Fibroblast of skin of scalp (primary cell): ENCODE measurements around the gene TEX14.
"Not testable (repeated sequence)": the region's sequence is repeated elsewhere in the genome, so short reads cannot be mapped to it uniquely, and the experiment has no call there.

Source experiments
- DNase-seq: peaks from one replicate; pipeline ENCODE4 v3.0.0-alpha.2; 2013

Gene TEX14

DNA sequence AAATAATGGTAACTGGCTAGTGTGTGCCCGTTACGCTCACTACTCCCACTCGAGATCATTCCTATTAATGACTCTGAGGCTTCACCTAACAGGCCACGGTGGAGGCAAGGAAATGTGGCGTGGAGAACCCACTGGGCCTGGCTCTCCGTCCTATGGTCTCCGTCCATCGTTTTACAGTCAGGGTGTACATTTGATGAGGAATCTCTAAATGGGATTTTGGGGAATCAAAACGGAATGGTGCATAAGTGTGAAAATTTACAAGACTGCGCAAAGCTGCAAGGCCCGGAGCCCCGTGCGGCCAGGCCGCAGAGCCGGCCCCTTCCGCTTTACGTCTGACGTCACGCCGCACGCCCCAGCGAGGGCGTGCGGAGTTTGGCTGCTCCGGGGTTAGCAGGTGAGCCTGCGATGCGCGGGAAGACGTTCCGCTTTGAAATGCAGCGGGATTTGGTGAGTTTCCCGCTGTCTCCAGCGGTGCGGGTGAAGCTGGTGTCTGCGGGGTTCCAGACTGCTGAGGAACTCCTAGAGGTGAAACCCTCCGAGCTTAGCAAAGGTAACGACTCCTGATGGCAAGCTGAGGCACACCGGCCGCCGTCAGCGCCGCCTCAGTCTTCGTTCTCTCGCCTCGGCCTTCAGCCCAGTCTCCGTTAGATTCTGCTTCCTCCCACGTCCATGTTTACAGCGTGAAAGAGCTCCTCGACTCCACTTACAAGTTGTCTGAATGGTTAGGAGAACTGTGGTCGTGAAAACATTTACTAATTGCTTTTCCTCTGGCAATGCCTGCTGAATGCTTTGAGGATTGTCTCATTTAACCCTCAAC, 602 bp upstream of the TEX14 start, which contains the start of gene RAD51C:
RAD51C (plus strand) TSS at position 364 of the 817 bp plus-strand sequence; CDS start at position 406, 42 bp downstream.
- DNase-seq, result peak; percentile 84

DNA sequence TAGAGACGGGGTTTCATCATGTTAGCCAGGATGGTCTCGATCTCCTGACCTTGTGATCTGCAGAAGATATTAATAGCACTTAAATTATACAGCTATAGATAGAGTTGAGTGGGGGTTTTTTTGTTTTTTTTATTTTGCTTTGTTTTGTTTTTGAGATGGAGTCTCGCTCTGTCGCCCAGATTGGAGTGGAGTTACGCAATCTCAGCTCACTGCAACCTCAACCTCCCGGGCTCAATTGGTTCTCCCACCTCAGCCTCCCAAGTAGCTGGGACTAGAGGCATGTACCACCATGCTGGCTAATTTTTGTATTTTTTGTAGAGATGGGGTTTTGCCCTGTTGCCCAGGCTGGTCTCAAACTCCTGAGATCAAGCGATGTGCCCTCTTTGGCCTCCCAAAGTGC, 1.8 kb downstream of the TEX14 start:
- not testable (repeated sequence) for DNase-seq

DNA sequence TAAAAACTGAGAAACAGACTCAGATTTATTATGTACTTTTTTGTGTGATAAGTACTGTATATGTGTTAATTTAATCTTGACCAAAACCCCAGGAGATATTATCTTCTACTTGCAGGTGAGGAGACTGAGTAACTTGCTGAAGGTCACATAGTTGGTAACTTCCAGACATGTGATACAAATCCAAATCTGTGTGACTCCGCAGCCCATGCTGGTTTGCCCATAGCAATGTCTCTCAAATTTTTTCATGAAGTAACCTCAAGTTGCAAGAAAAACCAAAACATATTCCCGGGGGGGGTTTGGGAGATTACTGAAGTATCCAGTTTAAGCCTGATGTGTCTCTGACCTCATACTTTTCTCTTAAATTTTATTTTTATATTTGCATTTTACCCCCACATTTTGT, 3.3 kb downstream of the TEX14 start:
- DNase-seq, result no peak

DNA sequence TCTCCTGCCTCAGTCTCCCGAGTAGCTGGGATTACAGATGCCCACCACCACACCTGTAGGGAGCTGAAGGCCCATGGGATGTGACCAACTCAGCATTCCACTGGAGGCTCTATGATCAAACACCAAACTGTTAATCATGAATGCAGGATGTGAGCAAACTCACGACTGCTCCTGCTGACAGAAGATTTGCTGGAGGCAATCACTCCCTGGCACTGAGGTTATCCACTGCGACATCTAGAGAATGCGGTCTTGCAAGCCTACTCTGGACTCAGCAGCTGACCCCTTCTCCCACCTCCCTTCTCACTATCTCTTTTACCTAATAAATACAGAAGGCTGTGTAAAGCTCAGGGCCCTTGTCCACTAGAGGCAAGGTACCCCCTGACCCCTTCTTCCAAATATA, 4.9 kb downstream of the TEX14 start:
- DNase-seq, result no peak

DNA sequence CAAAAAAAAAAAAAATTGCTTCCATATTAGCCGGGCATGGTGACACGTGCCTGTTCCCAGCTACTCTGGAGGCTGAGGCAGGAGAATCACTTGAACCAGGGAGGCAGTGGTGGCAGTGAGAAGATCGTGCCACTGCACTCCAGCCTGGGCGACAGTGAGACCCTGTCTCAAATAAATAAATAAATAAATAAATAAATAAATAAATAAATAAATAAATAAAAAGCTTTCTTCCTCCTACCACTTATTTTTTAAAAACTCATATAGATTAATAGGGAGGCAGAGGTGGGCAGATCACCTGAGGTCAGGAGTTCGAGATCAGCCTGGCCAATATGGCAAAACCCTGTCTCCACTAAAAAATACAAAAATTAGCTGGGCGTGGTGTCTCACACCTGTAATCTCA, 7.4 kb downstream of the TEX14 start:
- not testable (repeated sequence) for DNase-seq

GRCh38 chr17:58684003-58684402, 7.8 kb downstream of the TEX14 start:
- no peak for DNase-seq

DNA sequence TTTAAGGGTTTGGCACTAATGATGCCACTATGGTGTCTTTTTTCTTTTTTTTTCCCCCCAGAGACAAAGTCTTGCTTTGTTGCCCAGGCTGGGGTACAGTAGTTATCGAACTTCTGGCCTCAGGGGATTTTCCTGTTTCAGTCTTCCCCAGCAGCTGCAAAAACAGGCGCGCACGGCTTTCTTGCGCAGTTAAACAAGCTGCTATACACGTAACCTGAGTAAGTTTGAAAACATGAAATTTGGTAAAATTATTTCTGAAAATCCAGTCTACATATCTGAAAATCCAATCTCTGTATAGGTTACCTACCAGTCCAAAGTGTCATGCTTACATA, 11.8 kb downstream of the TEX14 start:
- DNase-seq, result no peak

DNA sequence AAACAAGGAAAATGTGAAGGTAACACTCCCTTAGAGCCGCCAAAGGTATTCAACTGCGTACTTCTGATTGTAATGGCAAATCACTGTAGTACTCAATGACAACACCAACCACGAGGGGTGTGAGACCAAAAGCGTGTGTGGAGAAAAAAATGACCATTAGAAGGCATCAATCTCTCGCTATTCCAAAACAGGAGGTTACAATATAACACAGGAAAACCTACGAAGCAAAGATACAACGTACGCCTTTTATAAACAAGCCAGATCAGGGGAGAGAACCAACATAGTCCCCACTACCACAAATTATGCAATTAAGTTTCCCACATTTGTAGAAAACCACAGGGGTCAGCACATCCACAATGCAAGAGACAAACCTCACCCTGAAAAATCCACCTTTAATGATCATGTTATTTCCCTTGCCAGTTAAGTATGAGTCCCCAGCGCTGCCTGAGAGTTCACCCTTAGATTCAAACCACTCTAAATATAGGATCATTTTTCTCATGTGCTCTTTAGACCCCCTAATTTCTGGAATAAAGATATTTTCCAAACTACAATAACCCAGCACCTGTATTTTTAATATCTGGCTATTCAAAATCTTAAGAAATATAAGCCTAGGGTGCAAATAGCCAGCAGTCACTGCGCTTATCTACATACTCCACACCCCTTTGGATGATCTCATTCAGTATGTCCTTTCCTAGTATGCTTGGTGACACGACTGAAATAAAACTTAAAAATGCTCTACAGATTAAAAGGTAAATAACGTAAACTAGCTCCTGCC, 12.4 kb downstream of the TEX14 start:
- DNase-seq, result peak; percentile 34

DNA sequence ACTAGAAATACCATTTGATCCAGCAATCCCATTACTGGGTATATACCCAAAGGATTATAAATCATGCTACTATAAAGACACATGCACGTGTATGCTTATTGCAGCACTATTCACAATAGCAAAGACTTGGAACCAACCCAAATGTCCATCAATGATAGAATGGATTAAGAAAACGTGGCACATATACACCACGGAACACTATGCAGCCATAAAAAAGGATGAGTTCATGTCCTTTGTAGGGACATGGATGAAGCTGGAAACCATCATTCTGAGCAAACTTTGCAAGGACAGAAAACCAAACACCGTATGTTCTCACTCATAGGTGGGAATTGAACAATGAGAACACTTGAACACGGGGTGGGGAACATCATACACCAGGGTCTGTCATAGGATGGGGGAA, 13.6 kb downstream of the TEX14 start:
- DNase-seq, result not testable (repeated sequence)

GRCh38 chr17:58677194-58677880, 14.5 kb downstream of the TEX14 start:
- DNase-seq, result peak; percentile 34

- no peak for DNase-seq
These were observed 19.9 kb downstream of the TEX14 start for GRCh38 chr17:58671969-58672368.

DNA sequence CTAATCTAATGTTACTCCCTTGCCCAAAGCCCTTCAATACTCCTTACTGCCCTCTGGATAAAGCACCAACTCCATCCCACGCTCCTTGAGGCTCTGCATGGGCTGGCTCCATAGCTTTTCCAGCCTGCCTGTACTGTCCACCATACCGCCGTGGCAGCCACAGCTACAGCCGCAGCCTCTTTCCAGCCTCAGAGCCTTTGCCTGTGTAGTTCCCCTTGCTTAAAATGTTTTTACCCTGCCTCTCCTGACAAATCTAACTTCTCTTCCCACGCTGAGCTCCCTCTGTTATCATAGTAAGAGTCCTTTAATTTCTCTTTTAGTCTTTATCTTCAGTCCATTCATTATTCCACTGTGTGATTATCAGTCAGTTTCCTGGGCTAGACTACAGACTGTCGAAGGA, 22.0 kb downstream of the TEX14 start:
- DNase-seq, result no peak

GRCh38 chr17:58668598-58668935, 23.3 kb downstream of the TEX14 start:
- DNase-seq, result no peak

DNA sequence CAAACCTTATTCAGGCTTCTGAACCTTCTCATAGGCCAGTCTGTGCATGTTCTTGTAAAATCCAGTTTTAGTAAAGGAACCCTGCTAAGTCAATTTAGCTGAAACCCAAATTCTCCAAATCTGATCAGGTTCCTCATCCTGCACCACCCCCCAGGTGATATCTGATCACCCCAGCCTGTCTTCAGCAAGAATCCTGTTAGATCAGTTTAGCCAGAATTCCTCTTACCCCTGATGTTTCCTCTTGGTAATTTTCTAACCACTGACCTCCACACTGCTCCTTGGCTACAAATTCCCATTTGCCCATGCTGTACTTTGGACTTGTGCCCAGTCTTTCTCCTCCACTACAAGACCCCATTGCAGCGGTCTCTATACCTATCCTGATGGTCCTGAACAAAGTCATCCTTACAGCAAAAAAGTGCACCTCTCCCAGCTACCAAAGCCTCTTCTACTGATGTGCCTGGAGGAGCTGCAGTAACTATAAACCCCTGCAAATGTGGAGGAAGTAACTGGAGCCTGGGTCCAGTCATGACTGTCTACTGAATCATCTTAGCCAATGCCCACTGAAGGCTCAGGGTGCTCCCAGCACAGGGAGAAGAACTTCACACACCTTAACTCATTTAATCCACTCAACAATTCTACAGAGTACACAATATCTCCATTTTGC, 23.8 kb downstream of the TEX14 start:
- DNase-seq, result no peak

DNA sequence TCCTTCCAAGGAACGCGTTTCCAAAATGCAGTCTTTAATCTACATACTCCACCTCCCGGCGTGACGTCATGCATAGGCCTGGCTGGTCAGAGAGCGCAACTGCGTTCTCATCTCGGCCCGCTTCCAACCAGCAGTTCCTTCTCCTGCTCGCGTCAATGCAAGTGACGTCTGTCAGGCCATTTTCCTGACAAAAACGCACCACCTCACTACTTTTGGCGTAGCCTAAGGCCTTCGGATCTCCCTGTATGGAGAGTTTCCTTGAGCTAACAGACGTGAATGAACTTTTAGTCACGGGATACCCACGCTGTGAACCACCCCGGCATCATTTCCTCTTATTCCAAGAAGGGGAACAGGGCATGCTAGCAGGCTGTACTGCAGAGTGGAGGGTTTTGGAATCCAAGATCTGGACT, 25.0 kb downstream of the TEX14 start:
- no peak for DNase-seq

DNA sequence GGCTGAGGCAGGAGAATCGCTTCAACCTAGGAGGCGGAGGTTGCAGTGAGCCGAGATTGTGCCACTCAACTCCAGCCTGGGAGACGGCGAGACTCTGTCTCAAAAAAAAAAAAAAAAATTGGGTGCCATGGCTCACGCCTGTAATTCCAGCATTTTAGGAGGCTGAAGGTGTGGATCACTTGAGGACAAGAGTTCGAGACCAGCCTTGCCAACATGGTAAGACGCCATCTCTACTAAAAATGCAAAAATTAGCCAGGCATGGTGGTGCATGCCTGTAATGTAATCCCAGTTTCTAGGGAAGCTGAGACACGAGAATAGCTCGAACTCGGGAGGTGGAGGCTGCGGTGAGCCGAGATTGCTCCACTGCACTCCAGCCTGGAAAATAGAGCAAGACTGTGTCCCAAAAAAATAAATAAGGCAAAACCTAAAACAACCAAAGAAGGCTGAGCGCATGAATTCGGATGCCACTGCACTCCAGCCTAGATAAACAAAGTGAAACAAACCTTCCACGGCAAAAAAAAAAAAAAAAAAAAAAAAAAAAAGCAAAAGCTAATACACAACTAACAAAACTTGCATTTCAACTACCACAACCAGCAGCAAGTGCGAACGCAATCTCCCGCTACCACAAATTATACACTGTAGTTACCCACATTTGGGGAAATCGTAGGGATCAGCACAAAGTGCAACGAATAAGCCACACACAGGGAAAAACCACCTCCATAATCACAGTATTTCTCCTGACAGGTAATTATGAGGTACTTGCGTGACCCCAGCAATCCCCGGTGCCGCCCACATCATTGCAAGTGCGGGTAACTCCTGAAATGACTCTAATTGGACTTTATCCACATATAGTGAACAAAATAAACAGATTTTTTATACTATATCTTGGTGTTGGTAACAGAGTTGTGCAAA, 25.6 kb downstream of the TEX14 start:
- DNase-seq, result no peak

- no peak for DNase-seq
These were observed 27.5 kb downstream of the TEX14 start for GRCh38 chr17:58664302-58664701.

GRCh38 chr17:58661499-58661898, 30.3 kb downstream of the TEX14 start:
- DNase-seq, result no peak

GRCh38 chr17:58660621-58661020, 31.2 kb downstream of the TEX14 start:
- no peak for DNase-seq

- not testable (repeated sequence) for DNase-seq
These were observed 32.1 kb downstream of the TEX14 start for GRCh38 chr17:58659714-58660084.

- DNase-seq, result peak; percentile 99
These were observed 32.8 kb downstream of the TEX14 start for GRCh38 chr17:58658804-58659713.
